Spleen (tissue), 11 donors: Measurements from ENCODE around the gene DYNC1LI1. TPM values are rescaled to one million over a fixed set of nuclear protein-coding genes. Genes with fewer than 3 reads are reported as not detected.
"Not testable (repeated sequence)": the region's sequence is repeated elsewhere in the genome, so short reads cannot be mapped to it uniquely, and the experiment has no call there.

Source experiments
- DNase-seq: peaks from one replicate; pipeline ENCODE4 v3.0.0-alpha.2; 2020
- H3K27ac ChIP-seq, 8 donors: fragments of 200-600 bp; sonication (generic) in 7 of 8; 1 replicate in 4 of 8; 2 replicates in 4 of 8; pipeline versions ENCODE4 v1.5.0 to v1.8.0; 2016 to 2021; ENCODE audit warnings: inconsistent platforms in 4 of 8, mild to moderate bottlenecking in 4 of 8, moderate library complexity in 1 of 8
- H3K27me3 ChIP-seq, 7 donors: fragments of 200-600 bp; sonication (generic) in 6 of 7; replicated peaks in 1 of 7; 1 replicate in 4 of 7; 2 replicates in 3 of 7; pipeline versions ENCODE4 v1.5.0 to v1.8.0; 2016 to 2021; ENCODE audit warnings: inconsistent platforms in 3 of 7, mild to moderate bottlenecking in 1 of 7
- H3K36me3 ChIP-seq, 6 donors: fragments of 200-600 bp; sonication (generic) in 5 of 6; 1 replicate in 4 of 6; 2 replicates in 2 of 6; pipeline versions ENCODE4 v1.5.0 to v1.8.0; 2016 to 2021; ENCODE audit warnings: inconsistent platforms in 2 of 6
- H3K4me1 ChIP-seq, 6 donors: fragments of 200-600 bp; sonication (generic) in 5 of 6; 1 replicate in 3 of 6; 2 replicates in 3 of 6; pipeline versions ENCODE4 v1.5.0 to v1.8.0; 2016 to 2021; ENCODE audit warnings: inconsistent platforms in 3 of 6
- H3K4me3 ChIP-seq, 8 donors: fragments of 200-600 bp; sonication (generic) in 7 of 8; 1 replicate in 4 of 8; 2 replicates in 4 of 8; pipeline versions ENCODE4 v1.5.0 to v1.8.0; 2016 to 2021; ENCODE audit warnings: inconsistent platforms in 4 of 8, mild to moderate bottlenecking in 4 of 8, moderate library complexity in 2 of 8
- H3K9me3 ChIP-seq, 8 donors: fragments of 200-600 bp; sonication (generic) in 7 of 8; 1 replicate in 4 of 8; 2 replicates in 4 of 8; pipeline versions ENCODE4 v1.5.0 to v1.8.0; 2016 to 2021; ENCODE audit warnings: inconsistent platforms in 4 of 8
- POLR2A ChIP-seq, 3 donors: fragments of 450-650 bp; IDR thresholded peaks; one replicate each; pipeline ENCODE4 v1.5.1; 2017; ENCODE audit warnings: antibody characterized with exemption in 3 of 3, mild to moderate bottlenecking in 1 of 3
- POLR2AphosphoS5 ChIP-seq, 3 donors: sonication (generic); formaldehyde crosslinking; IDR thresholded peaks; one replicate each; pipeline ENCODE4 v1.5.1; 2017; ENCODE audit warnings: antibody characterized with exemption in 3 of 3
- WGBS, 5 donors: extraction: QIAGEN DNeasy Blood & Tissue Kit in 3 of 5; methylation state at CpG; one replicate each; pipeline versions ENCODE4 v1.1.5 to v1.1.7; 2013 to 2018; 5-methylcytosine and 5-hydroxymethylcytosine counted together
- intact Hi-C: fragments of 100-400 bp; cut with DNase I; formaldehyde crosslinking; loops from one replicate; pipeline ENCODE4 v1.15.0; 2023; ENCODE audit warnings: low total_unique reads
- polyA plus RNA-seq, 3 donors: library from polyadenylated mRNA; stranded (reverse); fragments of 200-250 nt; gene quantifications; one replicate each; pipeline ENCODE4 v1.2.1, GENCODE V29; 2013
- total RNA-seq, 7 donors: library from RNA; depleted of rRNA in 3 of 7; stranded (reverse); fragments of >200 nt in 3 of 7; fragmentation: NEBNext Ultra II Directional in 4 of 7; extraction: Animal tissue kit (Norgen Biotek cat#: 25700) in 4 of 7; gene quantifications; one replicate each; pipeline versions ENCODE4 v1.1.0 to v1.2.1, GENCODE V29; 2016 to 2021
- TF ChIP-seq, protein P1 (sequence below), 11 experiments: fragments of 200-600 bp in 7 of 11; fragments of 450-650 bp in 4 of 11; sonication (generic) in 4 of 11; IDR thresholded peaks in 8 of 11; conservative IDR thresholded peaks in 3 of 11; 1 replicate in 7 of 11; 2 replicates in 4 of 11; pipeline versions ENCODE4 v1.4.0 to v1.8.0; 2016 to 2021; ENCODE audit warnings: antibody characterized with exemption in 11 of 11, inconsistent platforms in 4 of 11, mild to moderate bottlenecking in 1 of 11
- donor health status: healthy with polysubstance abuse.
- donor health status: DM: no; HTN: no; CAD: no; lungs with moderate emphysema.
- donor health status: DM: no; HTN: no; CAD: no.
- donor health status: Bipolar disorder and iron deficiency.
- donor health status: healthy.
- donor health status: DM: no; HTN: no; CAD: no.
- donor health status: DM: yes; HTN: yes; CAD: no.

The DYNC1LI1 gene
- total and polyA plus RNA-seq, 10 donors, result 13.3 to 46.4 (median 36.1) TPM

GRCh38 chr3:32591186-32591585 is 20.5 kb upstream of the DYNC1LI1 start:
- Histone ChIP-seq H3K36me3 (no peaks in the 10 kb centered on the region), H3K27me3 (peaks cover 0 to 9% (median 0%) of the 10 kb centered on the region in 7 donors), H3K27ac (no peak overlapping the region), H3K9me3 (no peaks in the 10 kb centered on the region), H3K4me1 (no peaks in the 10 kb centered on the region), H3K4me3 (no peak overlapping the region)
- 94 to 98% (median 95%) methylated on average over 4 of the region's 4 CpGs for WGBS, 5 donors
- intact Hi-C loops, result no loop called here
- TF ChIP-seq, protein P1, sequence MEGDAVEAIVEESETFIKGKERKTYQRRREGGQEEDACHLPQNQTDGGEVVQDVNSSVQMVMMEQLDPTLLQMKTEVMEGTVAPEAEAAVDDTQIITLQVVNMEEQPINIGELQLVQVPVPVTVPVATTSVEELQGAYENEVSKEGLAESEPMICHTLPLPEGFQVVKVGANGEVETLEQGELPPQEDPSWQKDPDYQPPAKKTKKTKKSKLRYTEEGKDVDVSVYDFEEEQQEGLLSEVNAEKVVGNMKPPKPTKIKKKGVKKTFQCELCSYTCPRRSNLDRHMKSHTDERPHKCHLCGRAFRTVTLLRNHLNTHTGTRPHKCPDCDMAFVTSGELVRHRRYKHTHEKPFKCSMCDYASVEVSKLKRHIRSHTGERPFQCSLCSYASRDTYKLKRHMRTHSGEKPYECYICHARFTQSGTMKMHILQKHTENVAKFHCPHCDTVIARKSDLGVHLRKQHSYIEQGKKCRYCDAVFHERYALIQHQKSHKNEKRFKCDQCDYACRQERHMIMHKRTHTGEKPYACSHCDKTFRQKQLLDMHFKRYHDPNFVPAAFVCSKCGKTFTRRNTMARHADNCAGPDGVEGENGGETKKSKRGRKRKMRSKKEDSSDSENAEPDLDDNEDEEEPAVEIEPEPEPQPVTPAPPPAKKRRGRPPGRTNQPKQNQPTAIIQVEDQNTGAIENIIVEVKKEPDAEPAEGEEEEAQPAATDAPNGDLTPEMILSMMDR (IDR thresholded peaks at IDR 0.05 in 8 of 11, conservative IDR thresholded peaks at IDR 0.05 in 3 of 11), result no peak
- TF ChIP-seq POLR2A (IDR thresholded peaks at IDR 0.05) (no peak), POLR2AphosphoS5 (IDR thresholded peaks at IDR 0.05) (no peak)
- no peak for DNase-seq

DNA sequence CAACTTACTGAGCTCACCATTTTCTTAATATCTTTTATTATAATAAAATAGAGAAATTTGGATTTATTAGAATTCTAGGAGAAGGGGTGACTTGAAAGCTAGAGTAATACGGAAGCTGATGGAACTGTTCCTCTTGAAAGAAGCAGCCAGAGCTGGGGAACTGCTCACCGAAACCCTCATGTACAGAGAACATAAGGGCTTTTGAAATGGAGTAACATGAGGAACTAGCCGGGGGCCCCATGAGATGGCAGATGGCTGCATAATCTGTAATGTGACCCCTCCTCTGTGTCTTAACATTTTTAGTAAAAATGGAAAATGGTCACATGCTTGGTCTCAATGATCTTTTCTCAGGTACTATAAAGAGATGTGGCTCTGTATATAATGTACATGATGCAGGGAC is 15.7 kb upstream of the DYNC1LI1 start:
- DNase-seq, result no peak
- no peak for TF ChIP-seq POLR2AphosphoS5 (IDR thresholded peaks at IDR 0.05)
- TF ChIP-seq, protein P1 (IDR thresholded peaks at IDR 0.05 in 8 of 11, conservative IDR thresholded peaks at IDR 0.05 in 3 of 11), result no peak
- TF ChIP-seq POLR2A (IDR thresholded peaks at IDR 0.05), result no peak

DNA sequence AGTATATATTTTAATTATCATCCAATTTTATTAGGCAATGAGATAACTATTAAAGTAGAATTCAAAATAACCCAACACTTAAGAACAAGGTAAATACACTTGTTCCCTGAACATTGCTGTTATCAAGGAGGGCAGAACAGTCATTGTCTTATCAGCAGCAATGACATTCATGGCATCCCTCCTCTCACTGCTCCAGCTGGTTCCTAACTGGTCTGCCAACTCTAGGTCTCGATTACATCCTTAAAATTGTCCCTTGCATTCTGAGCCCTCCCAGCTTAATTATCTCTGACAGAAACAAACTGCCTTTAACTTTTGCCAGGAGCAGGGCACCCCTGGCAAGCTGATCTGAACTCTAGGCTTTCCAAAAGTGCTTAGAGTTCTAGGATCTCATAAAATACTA is 14.0 kb upstream of the DYNC1LI1 start:
- TF ChIP-seq POLR2A (IDR thresholded peaks at IDR 0.05) (no peak), POLR2AphosphoS5 (IDR thresholded peaks at IDR 0.05) (no peak)
- TF ChIP-seq, protein P1 (IDR thresholded peaks at IDR 0.05 in 8 of 11, conservative IDR thresholded peaks at IDR 0.05 in 3 of 11), result no peak
- no peaks in the 10 kb centered on the region for H3K27me3 ChIP-seq
- H3K9me3 ChIP-seq, result no peaks in the 10 kb centered on the region
- DNase-seq, result no peak
- WGBS, 5 donors, result 60 to 68% (median 65%) methylated on average over 1 of the region's 1 CpG
- H3K4me1 ChIP-seq, result peaks cover 0 to 8% (median 0%) of the 10 kb centered on the region in 6 donors
- intact Hi-C loops, result no loop called here
- H3K4me3 ChIP-seq, result no peak overlapping the region
- no peak overlapping the region for H3K27ac ChIP-seq
- no peaks in the 10 kb centered on the region for H3K36me3 ChIP-seq

More for the DNA sequence above, 15.7 kb upstream of the DYNC1LI1 start:
- Histone ChIP-seq H3K4me1 (no peaks in the 10 kb centered on the region), H3K36me3 (no peaks in the 10 kb centered on the region), H3K27me3 (no peaks in the 10 kb centered on the region), H3K9me3 (no peaks in the 10 kb centered on the region), H3K4me3 (no peak overlapping the region), H3K27ac (no peak overlapping the region)
- intact Hi-C loops, result no loop called here
- 77 to 85% (median 84%) methylated on average over 3 of the region's 3 CpGs for whole genome bisulfite sequencing, 5 donors

DNA sequence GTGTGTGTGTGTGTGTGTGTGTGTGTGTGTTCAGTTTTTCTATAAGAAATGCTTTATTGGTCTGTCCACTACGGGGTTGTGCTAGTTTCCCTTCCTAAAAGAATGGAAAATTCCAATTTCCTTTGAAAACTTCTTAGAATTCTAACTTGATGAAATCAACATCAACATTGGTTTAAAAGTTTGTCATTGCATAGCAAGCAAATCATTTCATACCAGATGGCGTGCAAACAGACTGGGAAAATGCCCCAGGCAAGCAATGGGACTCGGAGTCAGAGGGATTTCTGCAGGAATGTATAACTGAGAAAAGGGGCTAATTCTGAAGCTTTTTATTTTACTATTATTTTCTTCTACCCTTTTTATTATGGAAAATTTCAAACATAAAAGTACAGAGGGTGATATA is 13.1 kb upstream of the DYNC1LI1 start:
- DNase-seq, result no peak
- no peak overlapping the region for H3K27ac ChIP-seq
- intact Hi-C loops, result no loop called here
- WGBS, 5 donors, result 88 to 96% (median 91%) methylated on average over 3 of the region's 3 CpGs
- peaks cover 0 to 7% (median 0%) of the 10 kb centered on the region in 8 donors for H3K9me3 ChIP-seq
- H3K4me1 ChIP-seq, result peaks cover 0 to 11% (median 0%) of the 10 kb centered on the region in 6 donors
- H3K36me3 ChIP-seq, result no peaks in the 10 kb centered on the region
- TF ChIP-seq POLR2AphosphoS5 (IDR thresholded peaks at IDR 0.05), result no peak
- TF ChIP-seq POLR2A (IDR thresholded peaks at IDR 0.05), result no peak
- TF ChIP-seq, protein P1 (IDR thresholded peaks at IDR 0.05 in 8 of 11, conservative IDR thresholded peaks at IDR 0.05 in 3 of 11), result no peak
- no peak overlapping the region for H3K4me3 ChIP-seq
- H3K27me3 ChIP-seq, result no peaks in the 10 kb centered on the region

- intact Hi-C loops, H3K36me3 ChIP-seq, H3K27me3 ChIP-seq, H3K4me3 ChIP-seq, H3K9me3 ChIP-seq: not testable (repeated sequence)
- 92 to 97% (median 96%) methylated on average over 3 to 31 of the region's 31 CpGs for WGBS, 5 donors
- Histone ChIP-seq H3K4me1 (peaks cover 8 to 36% (median 18%) of the 10 kb centered on the region in 6 donors), H3K27ac (peak overlapping the region in 6 of 8 donors; percentile 8 to 81 (median 72))
- peak; percentile 78 for DNase-seq
Observed at GRCh38 chr3:32578669-32579068, 8.0 kb upstream of the DYNC1LI1 start.
